AG08396 (cell line): ENCODE results near the gene EDRF1.
"Not testable (repeated sequence)": the region's sequence is repeated elsewhere in the genome, so short reads cannot be mapped to it uniquely, and the experiment has no call there.

Experiments
- DNase-seq: peaks from one replicate; pipeline ENCODE4 v3.0.0; 2012; ENCODE audit warnings: low spot score, mixed read lengths

EDRF1 gene, protein sequence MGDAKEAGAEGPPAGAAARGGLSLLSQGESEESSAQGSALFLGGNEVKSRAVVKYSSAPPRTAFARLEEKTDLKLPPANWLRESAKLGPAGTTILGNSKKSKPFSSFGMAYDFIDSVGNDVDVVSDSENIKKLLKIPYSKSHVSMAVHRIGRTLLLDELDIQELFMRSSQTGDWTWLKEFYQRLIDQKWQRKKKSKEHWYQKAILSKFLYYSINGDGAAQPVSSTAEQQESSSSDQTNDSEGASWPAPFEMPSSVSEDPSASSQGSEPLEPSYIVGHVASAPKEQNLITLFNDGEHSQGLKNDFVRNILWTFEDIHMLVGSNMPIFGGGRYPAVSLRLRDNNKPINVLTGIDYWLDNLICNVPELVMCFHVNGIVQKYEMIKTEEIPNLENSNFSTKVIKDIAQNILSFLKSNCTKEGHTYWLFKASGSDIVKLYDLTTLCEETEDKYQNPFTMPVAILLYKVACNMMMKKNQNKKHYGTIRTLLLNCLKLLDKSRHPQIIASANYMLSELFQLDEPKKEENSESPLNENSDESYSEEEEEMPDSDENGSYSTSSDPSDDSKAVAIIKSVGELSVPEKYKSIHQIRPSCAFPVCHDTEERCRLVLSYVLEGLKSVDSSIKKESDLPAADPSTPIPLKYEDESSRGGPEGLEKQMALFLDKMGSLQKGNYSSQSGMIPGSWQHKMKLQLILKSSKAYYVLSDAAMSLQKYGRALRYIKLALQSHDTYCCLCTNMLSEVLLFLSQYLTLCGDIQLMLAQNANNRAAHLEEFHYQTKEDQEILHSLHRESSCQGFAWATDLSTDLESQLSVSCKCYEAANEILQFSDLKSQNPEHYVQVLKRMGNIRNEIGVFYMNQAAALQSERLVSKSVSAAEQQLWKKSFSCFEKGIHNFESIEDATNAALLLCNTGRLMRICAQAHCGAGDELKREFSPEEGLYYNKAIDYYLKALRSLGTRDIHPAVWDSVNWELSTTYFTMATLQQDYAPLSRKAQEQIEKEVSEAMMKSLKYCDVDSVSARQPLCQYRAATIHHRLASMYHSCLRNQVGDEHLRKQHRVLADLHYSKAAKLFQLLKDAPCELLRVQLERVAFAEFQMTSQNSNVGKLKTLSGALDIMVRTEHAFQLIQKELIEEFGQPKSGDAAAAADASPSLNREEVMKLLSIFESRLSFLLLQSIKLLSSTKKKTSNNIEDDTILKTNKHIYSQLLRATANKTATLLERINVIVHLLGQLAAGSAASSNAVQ

GRCh38 chr10:125719173-125720001, at the start of gene EDRF1:
EDRF1 (plus strand) TSS chr10:125719709; CDS start chr10:125719808, 99 bp downstream.
- peak; percentile 99 for DNase-seq

GRCh38 chr10:125672884-125673283, 46.6 kb upstream of the EDRF1 start:
- no peak for DNase-seq

DNA sequence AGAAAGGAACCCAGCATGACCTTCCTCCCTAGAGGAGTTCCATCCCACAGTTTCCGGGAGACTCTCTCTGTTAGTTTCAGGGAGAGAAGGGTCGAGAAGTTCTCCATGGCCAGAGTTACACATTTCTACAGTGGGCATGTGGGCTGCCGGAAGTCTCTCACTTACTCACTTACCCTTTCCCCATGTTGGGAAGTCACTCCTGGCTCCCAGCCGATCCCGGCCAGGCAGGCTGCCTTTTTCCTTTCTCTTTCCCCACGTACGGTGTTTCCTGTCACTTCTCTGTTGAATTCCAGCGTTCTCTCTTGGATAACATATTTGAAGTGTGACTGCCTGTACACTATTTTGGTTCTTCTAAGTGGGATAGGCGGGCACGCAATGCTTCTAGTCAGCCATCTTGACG, 40.1 kb upstream of the EDRF1 start:
- no peak for DNase-seq

- DNase-seq = no peak
Observed at GRCh38 chr10:125683063-125683462, 36.4 kb upstream of the EDRF1 start, which contains the start of gene TEX36. TEX36 (minus strand) TSS chr10:125683163; CDS start chr10:125682989, 174 bp downstream.

DNA sequence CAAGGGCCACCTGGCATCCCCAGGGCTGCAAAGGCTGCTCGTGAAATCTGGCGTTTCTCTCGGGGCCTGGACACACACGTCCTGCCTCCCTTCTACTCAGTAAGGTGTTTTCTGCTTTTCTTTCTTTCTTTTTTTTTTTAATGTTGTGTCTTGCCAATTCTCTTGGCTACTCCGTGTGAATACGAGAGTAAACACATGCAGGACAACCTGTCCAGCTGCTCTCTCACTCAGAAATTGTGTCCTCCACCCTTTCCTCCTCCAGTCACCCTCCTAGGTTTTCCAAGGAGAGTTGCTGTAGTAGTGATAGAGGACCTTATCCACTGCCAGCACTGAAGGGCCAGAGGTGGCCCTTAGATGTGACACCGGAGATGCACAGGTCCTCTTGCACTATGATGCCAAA, 35.7 kb upstream of the EDRF1 start:
- DNase-seq = no peak

DNA sequence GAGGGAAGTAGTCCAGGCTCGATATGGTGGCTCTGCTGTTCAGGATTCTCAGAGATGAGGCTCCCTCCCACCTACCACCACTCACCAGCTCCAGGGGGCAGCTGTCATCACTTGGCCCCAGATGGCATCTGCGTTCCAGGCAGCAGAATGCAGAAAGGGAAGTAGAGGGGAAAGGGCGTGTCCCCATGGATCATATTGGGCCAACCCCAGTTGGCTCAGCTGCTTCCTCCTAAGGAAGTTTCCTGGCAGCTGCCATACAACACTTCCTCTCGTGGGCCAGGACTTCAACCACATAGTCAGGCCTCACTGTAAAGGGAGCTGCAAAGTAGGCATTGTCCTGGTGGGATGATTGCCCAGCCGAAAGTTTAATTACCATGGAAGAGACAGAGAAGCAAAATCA, 34.9 kb upstream of the EDRF1 start:
- DNase-seq = no peak

DNA sequence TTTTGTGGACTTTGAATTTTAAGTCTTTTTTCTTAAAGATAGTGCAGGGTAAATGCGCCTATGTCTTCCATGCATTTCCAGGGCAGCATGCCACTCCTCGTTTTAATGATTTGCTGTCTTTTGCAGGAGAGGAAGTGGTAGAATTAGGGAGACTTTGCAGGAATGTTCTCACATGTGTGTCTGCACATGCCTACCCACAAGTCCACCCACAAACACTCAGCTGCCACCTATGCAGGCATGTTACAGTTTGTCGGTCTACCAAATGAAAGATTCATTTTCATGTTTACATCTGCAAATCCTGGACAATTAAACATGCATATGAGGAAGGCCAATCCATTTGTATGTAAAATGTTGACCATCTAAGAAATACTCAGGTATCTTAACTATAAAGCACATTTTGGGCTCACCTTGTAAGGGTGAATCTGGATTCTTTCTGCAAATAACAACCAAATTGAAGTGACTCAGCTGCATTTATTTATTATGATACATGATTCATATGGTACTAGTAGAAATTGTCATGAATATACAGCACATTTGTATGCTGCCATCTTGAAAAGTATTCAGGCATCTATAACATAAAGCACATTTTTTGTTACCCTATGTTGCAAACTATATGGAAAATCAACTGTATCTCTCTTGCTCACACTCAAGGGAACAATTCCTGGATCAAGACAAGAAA, 31.9 kb upstream of the EDRF1 start:
- no peak for DNase-seq

- no peak for DNase-seq
Observed at GRCh38 chr10:125689955-125690569, 29.4 kb upstream of the EDRF1 start.

DNA sequence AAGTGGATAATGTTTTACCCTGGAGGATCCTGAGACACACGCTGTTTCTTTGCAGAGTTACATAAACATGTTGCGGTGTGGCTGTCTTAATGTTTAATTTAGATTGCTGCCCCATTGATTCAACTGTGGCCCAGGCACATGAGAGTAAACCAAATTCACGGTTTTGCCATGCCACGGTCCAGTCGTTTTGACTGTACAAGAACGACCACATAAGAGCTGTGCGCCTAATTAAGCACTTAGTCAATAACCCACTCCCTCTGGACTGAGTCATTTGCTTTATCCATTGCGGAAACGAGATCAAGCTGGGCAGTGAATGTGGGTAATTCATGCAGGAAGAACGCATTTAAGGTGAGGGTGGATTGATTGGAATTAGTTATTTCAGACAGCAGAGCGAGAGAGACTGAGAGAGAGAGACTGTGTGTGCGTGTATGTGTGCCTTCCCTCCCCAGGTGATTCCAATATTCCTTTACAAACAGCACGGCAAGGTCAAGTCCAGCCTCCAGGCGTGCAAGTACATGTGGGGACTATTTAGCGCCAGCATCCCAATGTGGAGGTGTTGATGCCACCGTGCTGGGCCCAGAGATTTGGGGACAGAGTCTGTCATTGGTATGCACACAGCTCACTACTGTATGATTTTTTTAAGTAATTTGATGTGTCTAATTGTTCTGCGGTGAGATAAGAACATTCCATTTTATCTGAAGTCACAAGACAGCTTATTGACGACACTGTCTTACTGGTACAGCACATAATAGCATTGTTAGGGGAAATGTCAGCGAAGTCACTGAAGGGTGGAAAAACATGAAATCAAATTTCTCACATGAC, 28.1 kb upstream of the EDRF1 start:
- DNase-seq = no peak

DNA sequence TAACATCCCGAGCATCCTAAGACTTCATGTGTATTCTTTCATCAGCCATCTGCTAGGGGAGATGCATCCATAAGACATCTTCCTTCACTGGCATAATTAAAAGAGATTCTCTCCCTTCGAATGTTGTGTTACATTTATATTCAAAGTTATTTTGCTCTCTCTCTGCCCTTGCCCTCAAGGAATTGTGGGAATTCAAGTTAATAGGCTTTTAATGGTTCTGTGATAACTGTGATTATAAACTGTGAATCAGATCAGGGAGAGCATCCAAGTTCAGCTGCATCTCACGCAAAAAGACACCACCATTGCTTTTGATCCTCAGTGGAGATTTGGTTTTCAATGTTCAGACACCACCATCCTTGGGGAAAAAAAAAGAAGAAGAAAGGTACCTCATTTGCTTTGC, 27.3 kb upstream of the EDRF1 start:
- no peak for DNase-seq

GRCh38 chr10:125692601-125693523, 26.6 kb upstream of the EDRF1 start:
- DNase-seq = peak; percentile 56

DNA sequence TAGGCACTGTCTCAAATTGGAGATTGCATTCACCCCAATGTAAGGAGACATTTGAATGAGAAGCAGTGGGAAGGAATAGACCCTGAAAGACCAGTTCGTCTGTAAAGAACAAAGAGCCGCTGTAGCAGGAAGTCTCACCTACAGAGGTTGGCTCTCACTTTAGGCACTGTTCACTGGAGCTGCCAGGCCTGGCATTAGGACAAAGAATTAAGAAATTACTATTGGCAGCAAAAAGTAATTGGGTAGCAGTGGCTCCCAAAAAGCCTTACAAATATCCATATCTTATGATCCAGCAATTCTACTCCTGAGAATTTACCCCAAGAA, 26.0 kb upstream of the EDRF1 start:
- DNase-seq = no peak

DNA sequence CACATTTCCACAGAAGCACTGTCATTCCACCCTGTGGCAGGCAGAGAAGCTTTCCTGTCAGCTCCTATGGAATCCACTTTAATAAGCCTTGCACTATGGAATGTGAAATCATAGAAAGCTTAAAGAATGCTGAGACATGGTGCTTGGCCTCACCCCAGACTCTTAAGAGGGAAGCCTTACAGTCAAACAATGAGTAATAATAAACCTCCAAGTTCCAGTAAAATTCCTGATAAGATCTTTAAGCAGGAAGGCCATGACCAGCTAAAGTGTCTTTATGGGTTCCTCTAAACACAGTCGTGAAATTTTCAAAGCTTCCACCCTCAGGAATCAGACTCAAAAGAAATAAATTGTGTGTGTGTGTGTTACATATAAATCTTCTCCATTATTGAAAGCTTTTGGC, 24.6 kb upstream of the EDRF1 start:
- peak; percentile 45 for DNase-seq

GRCh38 chr10:125696884-125697283, 22.6 kb upstream of the EDRF1 start:
- DNase-seq = not testable (repeated sequence)

- DNase-seq = no peak
Observed at GRCh38 chr10:125698481-125698998, 21.0 kb upstream of the EDRF1 start.

DNA sequence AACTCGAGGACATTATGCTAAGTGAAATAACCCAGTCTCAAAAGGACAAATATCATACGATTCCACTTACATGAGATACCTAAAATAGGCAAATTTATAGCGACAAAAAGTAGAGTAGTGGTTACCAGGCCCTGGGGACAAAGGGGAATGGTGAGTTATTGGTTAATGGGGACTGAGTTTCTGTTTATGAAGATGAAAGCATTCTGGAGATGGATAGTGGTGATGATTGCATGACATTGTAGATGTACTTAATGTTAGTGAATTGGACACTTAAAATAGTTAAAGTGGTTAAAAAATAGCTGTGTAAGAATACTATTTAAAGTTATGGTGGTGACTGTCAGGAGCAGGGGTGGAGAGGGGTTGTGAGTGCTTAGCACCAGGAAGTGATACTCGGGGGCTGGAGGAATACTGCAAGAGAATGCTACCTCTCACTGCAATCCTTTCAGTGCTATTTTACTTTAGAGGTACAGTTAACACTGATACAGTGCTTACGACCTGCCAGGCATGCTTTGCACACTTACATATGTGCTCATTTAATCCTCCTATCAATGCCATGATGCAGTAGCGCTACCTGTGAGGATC, 19.9 kb upstream of the EDRF1 start:
- no peak for DNase-seq

DNA sequence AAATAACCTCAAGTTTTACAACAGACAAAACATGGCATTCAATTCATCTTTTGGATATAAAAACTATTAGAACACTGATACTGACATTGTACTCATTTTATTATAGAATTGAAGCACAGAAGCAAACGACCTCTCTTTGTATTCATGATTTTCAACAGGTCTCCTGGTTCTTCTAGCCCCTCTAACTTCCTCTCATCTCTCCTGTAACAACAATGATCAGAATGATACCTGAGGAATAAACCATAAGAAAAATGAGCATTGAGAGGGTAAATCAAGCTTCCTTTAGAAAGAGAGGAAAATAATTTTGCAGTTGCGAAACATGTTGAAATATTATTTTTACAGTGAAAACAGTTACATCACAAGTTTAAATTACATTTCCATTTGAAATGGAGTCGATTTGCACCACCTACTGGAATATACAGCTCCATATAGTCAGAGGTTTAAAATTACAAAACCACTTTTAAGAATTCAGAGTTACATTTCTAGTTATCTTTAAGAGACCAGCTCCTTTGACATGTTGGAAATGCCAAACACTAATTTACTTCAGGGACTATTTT, 19.1 kb upstream of the EDRF1 start:
- DNase-seq = no peak
